CD14-positive monocyte (primary cell): Measurements from ENCODE around the gene MGST1. TPM values are rescaled to one million over a fixed set of nuclear protein-coding genes. Genes with fewer than 3 reads are reported as not detected.

Experiments used
- DNase-seq, 3 donors: peaks; one replicate each; pipeline ENCODE4 v3.0.0-alpha.2; 2011 to 2022
- H2AFZ ChIP-seq: 2 replicates; pipeline ENCODE4 v1.6.0; 2012; ENCODE audit warnings: mild to moderate bottlenecking, low read depth, low read length, inconsistent platforms; ENCODE audit not compliant: insufficient read depth, poor library complexity, severe bottlenecking
- H3K27ac ChIP-seq, 2 donors: 1 replicate in 1 of 2; 2 replicates in 1 of 2; pipeline ENCODE4 v1.5.1; 2012 to 2013; ENCODE audit warnings: low read length in 2 of 2, control low read depth in 1 of 2, inconsistent platforms in 1 of 2, low read depth in 1 of 2, mild to moderate bottlenecking in 1 of 2
- H3K27me3 ChIP-seq, 2 donors: one replicate each; pipeline versions ENCODE4 v1.6.0 to v1.6.1; 2011 to 2013; ENCODE audit warnings: low read length in 2 of 2; ENCODE audit not compliant: control insufficient read depth in 2 of 2, insufficient read depth in 2 of 2
- H3K36me3 ChIP-seq, 2 donors: replicated peaks in 1 of 2; 1 replicate in 1 of 2; 2 replicates in 1 of 2; pipeline versions ENCODE4 v1.5.1 to v1.6.1; 2012 to 2013; ENCODE audit warnings: low read length in 2 of 2, control low read depth in 1 of 2, inconsistent platforms in 1 of 2, mild to moderate bottlenecking in 1 of 2; ENCODE audit not compliant: insufficient read depth in 2 of 2, control insufficient read depth in 1 of 2
- H3K4me1 ChIP-seq, 2 donors: 1 replicate in 1 of 2; 2 replicates in 1 of 2; pipeline versions ENCODE4 v1.5.1 to v1.6.1; 2012 to 2013; ENCODE audit warnings: low read length in 2 of 2, control low read depth in 1 of 2, inconsistent platforms in 1 of 2, mild to moderate bottlenecking in 1 of 2, moderate library complexity in 1 of 2; ENCODE audit not compliant: insufficient read depth in 2 of 2, control insufficient read depth in 1 of 2
- H3K4me2 ChIP-seq: replicated peaks from 2 replicates; pipeline ENCODE3; 2012; ENCODE audit warnings: low read length, moderate library complexity, mild to moderate bottlenecking; ENCODE audit not compliant: poor library complexity, severe bottlenecking; ENCODE audit errors: extremely low read depth
- H3K4me3 ChIP-seq, 3 experiments: fragments of 200-600 bp in 1 of 3; sonication (generic) in 1 of 3; replicated peaks in 1 of 3; 1 replicate in 2 of 3; 2 replicates in 1 of 3; pipeline ENCODE4 v1.5.1; 2011 to 2013; ENCODE audit warnings: low read length in 3 of 3, mild to moderate bottlenecking in 3 of 3, control low read depth in 2 of 3, low read depth in 2 of 3, inconsistent platforms in 1 of 3, moderate library complexity in 1 of 3
- H3K79me2 ChIP-seq: 2 replicates; pipeline ENCODE4 v1.6.0; 2012; ENCODE audit warnings: mild to moderate bottlenecking, control low read depth, inconsistent platforms, low read length, moderate library complexity; ENCODE audit not compliant: insufficient read depth
- H3K9ac ChIP-seq: 2 replicates; pipeline ENCODE4 v1.6.0; 2017; ENCODE audit warnings: low read length, mild to moderate bottlenecking; ENCODE audit not compliant: insufficient read depth, poor library complexity, severe bottlenecking
- H3K9me3 ChIP-seq, 2 donors: replicated peaks in 1 of 2; 1 replicate in 1 of 2; 2 replicates in 1 of 2; pipeline versions ENCODE4 v1.5.1 to v1.6.1; 2012 to 2013; ENCODE audit warnings: low read length in 2 of 2, control low read depth in 1 of 2; ENCODE audit not compliant: control insufficient read depth in 1 of 2, insufficient read depth in 1 of 2
- H4K20me1 ChIP-seq: 2 replicates; pipeline ENCODE4 v1.6.0; 2012; ENCODE audit warnings: mild to moderate bottlenecking, low read length, control low read depth, moderate library complexity; ENCODE audit not compliant: insufficient read depth
- H3K27ac Mint-ChIP-seq, 7 donors: one replicate each; pipeline ENCODE4 v1.8.0; 2020; ENCODE audit warnings: mild to moderate bottlenecking in 7 of 7, mixed read lengths in 7 of 7, moderate library complexity in 6 of 7, inconsistent platforms in 2 of 7
- H3K27me3 Mint-ChIP-seq, 3 donors: one replicate each; pipeline ENCODE4 v1.8.0; 2021 to 2022; ENCODE audit warnings: low read depth in 3 of 3, mild to moderate bottlenecking in 3 of 3, mixed read lengths in 3 of 3, moderate library complexity in 3 of 3, inconsistent platforms in 1 of 3
- H3K36me3 Mint-ChIP-seq, 2 donors: one replicate each; pipeline ENCODE4 v1.8.0; 2020; ENCODE audit warnings: mixed read lengths in 2 of 2, inconsistent platforms in 1 of 2, mild to moderate bottlenecking in 1 of 2
- H3K4me1 Mint-ChIP-seq: one replicate; pipeline ENCODE4 v1.8.0; 2020; ENCODE audit warnings: mild to moderate bottlenecking, mixed read lengths
- H3K4me3 Mint-ChIP-seq, 2 donors: one replicate each; pipeline ENCODE4 v1.8.0; 2020; ENCODE audit warnings: mild to moderate bottlenecking in 2 of 2, mixed read lengths in 2 of 2, moderate library complexity in 1 of 2
- H3K9me3 Mint-ChIP-seq, 7 donors: one replicate each; pipeline ENCODE4 v1.8.0; 2020 to 2022; ENCODE audit warnings: mixed read lengths in 7 of 7, mild to moderate bottlenecking in 6 of 7, moderate library complexity in 6 of 7, inconsistent platforms in 2 of 7
- WGBS: methylation state at CpG from one replicate; pipeline ENCODE4 v1.1.5; 2013; ENCODE audit warnings: missing lambda C conversion rate; ENCODE audit not compliant: insufficient coverage; 5-methylcytosine and 5-hydroxymethylcytosine counted together
- intact Hi-C, 2 donors: fragments of 100-400 bp; cut with micrococcal nuclease; formaldehyde crosslinking; loops; one replicate each; pipeline versions ENCODE4 v1.15.0 to v1.15.1; 2023
- polyA plus RNA-seq, 3 donors: library from polyadenylated mRNA; depleted of rRNA in 1 of 3; unstranded in 2 of 3; stranded (reverse) in 1 of 3; fragments of 300-500 nt in 2 of 3; fragments of >200 nt in 1 of 3; fragmentation: Illumina TruSeq in 2 of 3; gene quantifications; 1 replicate in 2 of 3; 2 replicates in 1 of 3; pipeline ENCODE4 v1.2.3, GENCODE V29; 2012 to 2021
- TF ChIP-seq, protein P1 (sequence below): fragments of 200-600 bp; IDR thresholded peaks from one replicate; pipeline ENCODE4 v1.8.0; 2022; ENCODE audit warnings: antibody characterized with exemption, mild to moderate bottlenecking

MGST1 gene
- polyA plus RNA-seq, 3 donors, result 84.8 to 295 (median 248) TPM

GRCh38 chr12:16335838-16336237 is 11.6 kb upstream of the MGST1 start:
- Histone ChIP-seq H3K79me2 (no peaks in the 10 kb centered on the region), H3K4me1 (no peaks in the 10 kb centered on the region), H3K4me2 (no peak overlapping the region), H3K9me3 (peaks cover 0 to 6% of the 10 kb centered on the region in 2 donors), H3K4me3 (no peak overlapping the region), H3K36me3 (no peaks in the 10 kb centered on the region), H3K27ac (no peak overlapping the region), H4K20me1 (no peaks in the 10 kb centered on the region), H3K27me3 (no peaks in the 10 kb centered on the region), H2AFZ (no peak overlapping the region), H3K9ac (no peak overlapping the region)
- Mint-ChIP-seq H3K4me1 (no peaks in the 10 kb centered on the region), H3K27ac (no peak overlapping the region), H3K9me3 (peaks cover 0 to 10% (median 6%) of the 10 kb centered on the region in 7 donors), H3K4me3 (no peak overlapping the region), H3K36me3 (no peaks in the 10 kb centered on the region), H3K27me3 (peaks cover 0 to 2% (median 0%) of the 10 kb centered on the region in 3 donors)
- TF ChIP-seq, protein P1, sequence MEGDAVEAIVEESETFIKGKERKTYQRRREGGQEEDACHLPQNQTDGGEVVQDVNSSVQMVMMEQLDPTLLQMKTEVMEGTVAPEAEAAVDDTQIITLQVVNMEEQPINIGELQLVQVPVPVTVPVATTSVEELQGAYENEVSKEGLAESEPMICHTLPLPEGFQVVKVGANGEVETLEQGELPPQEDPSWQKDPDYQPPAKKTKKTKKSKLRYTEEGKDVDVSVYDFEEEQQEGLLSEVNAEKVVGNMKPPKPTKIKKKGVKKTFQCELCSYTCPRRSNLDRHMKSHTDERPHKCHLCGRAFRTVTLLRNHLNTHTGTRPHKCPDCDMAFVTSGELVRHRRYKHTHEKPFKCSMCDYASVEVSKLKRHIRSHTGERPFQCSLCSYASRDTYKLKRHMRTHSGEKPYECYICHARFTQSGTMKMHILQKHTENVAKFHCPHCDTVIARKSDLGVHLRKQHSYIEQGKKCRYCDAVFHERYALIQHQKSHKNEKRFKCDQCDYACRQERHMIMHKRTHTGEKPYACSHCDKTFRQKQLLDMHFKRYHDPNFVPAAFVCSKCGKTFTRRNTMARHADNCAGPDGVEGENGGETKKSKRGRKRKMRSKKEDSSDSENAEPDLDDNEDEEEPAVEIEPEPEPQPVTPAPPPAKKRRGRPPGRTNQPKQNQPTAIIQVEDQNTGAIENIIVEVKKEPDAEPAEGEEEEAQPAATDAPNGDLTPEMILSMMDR, result no peak
- no peak for DNase-seq
- intact Hi-C loops, result no loop called here
- WGBS, result no CpG with 5 or more reads among the region's 4 CpGs

DNA sequence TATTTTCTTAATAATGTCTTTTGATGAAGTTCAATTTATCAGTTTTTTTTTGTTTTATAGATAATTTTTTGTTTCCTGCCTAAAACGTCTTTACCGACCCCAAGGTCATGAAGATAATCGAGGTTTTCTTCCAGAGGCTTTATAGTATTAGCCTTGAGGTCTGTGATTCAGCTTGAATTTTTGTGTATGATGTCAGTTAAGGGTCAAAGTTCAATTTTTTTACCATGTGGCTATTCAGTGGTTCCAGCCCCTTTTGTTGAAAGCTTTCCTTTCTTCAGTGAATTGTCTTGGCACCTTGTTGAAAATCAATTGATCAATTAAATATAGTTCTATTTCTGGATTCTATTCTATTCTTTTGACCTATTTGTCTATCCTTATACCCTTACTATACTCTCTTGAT is 3.2 kb upstream of the MGST1 start:
- Histone ChIP-seq H3K4me2 (no peak overlapping the region), H3K9ac (no peak overlapping the region), H3K4me1 (peaks cover 24% of the 10 kb centered on the region in 2 donors), H3K9me3 (no peaks in the 10 kb centered on the region), H3K79me2 (peaks cover 20% of the 10 kb centered on the region), H3K36me3 (no peaks in the 10 kb centered on the region), H2AFZ (no peak overlapping the region), H4K20me1 (no peaks in the 10 kb centered on the region), H3K27me3 (no peaks in the 10 kb centered on the region), H3K4me3 (no peak overlapping the region), H3K27ac (no peak overlapping the region)
- DNase-seq, result no peak
- Mint-ChIP-seq H3K36me3 (no peaks in the 10 kb centered on the region), H3K9me3 (peaks cover 0 to 4% (median 1%) of the 10 kb centered on the region in 7 donors), H3K4me3 (no peak overlapping the region), H3K27me3 (peaks cover 0 to 2% (median 0%) of the 10 kb centered on the region in 3 donors), H3K4me1 (peaks cover 23% of the 10 kb centered on the region), H3K27ac (no peak overlapping the region)
- TF ChIP-seq, protein P1, result no peak
- WGBS, result 100% methylated on average over 3 of the region's 3 CpGs
- intact Hi-C loops, result no loop called here
